Measurements from ENCODE around the gene ROBO1. TPM values are rescaled to one million over a fixed set of nuclear protein-coding genes. Genes with fewer than 3 reads are reported as not detected.

Gene ROBO1
- polyA plus RNA-seq, 1 donor, result 33.9 TPM

DNA sequence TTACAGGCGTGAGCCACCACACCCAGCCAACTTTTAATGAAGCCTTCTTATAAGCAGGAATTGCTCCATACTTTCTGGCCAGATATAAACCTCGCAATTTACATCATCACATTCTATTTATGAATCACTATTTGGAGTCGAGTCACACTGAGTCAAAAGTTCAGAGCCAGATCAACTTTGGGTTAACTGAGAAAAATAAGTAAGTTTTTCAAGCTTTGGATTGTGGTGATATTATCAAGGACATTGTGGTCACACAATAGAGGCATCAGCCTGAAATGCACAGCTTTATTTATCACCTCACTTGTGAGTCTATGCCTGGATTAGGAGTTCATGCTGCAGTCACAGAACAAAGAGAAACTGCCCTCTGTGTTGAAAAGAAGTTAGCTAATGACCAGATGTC is 1163.5 kb downstream of the ROBO1 start:
- DNase-seq, result no peak

DNA sequence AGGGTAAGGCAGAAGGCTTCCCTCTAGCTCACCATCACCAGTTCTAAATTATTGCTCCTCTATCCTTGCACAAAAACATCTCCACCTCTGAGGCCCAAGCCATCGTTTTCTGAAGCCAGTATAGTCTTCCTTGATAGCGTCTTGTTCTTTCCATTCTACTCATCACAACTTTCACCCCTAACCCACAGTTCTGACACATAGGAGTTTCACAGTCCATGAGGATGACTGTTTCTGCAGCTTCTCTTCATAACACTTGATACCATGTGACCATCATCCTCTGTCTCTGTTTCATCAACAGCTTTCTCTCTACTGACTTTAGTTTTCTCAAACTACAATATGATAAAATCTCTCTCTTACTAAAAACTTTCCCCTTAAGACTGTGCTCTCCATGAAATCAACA is 1166.5 kb downstream of the ROBO1 start:
- no peak for DNase-seq

DNA sequence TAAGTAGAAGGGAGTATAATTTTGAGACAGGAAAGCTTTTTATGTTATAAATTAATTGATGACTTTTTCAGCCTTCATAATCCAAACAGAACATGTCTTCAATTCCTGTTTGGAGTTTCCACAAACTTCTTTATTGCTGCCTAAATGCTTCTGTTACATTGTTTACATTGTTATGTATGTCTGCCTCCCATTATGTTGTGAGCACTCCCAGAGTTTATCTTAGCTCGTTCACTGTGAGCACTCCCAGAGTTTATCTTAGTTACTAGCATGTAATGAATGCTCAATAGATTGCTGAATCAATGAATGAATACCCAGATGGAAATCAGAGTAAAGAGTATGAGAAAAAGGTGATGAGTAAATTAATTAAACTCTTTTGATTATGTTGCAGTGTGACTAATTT is 1178.0 kb downstream of the ROBO1 start:
- DNase-seq, result no peak

DNA sequence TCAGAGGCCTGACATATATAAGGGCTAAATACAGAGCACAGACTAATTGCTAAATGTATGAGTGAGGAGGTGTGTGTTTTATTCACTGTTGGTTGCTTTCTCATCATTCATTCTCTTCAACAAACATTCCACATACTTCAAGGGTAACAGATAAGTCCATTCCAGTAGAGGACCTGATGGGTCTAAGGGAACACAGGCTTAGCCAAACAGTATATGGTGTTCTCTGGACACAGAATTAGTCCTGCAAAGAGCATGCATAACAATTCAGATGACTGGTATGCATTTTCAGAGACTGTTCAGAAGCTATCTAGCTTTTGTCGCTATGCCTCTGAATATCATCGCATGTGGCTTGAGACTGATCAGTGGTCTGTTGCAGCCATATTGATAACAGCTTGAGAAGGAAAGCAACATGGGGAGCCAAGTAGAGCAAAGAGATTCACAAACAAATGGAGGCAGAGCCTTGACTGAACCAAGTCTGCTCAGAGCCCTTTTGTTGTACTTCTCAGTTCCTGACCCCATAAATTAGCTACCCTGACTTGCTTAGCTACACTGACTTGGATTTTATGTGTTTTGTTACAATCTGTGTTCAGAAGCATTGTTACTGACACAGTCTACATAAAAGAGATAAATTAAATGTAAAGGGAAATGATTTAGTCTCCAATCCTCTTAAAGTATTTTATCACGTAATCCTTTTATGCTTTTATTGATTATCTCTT is 1178.7 kb downstream of the ROBO1 start:
- DNase-seq, result no peak

DNA sequence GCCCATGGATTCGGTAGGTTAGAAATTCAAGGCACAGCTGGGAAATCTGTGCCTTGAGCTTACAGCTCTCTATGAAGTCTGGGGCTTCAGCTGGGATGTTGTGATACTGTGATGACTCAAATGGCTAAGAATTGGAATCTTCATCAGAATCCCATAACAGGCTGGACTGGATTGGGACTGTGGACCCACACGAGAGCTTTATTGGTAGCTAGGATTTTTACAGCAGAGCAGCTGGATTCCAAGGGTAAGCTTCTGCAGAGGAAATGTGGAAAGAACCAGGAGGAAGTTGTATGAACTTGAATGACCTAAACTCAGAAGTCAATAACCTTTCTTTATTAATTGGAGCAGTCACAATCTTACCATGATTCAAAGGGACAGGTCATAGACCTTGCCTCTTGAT is 1187.1 kb downstream of the ROBO1 start:
- DNase-seq, result no peak

DNA sequence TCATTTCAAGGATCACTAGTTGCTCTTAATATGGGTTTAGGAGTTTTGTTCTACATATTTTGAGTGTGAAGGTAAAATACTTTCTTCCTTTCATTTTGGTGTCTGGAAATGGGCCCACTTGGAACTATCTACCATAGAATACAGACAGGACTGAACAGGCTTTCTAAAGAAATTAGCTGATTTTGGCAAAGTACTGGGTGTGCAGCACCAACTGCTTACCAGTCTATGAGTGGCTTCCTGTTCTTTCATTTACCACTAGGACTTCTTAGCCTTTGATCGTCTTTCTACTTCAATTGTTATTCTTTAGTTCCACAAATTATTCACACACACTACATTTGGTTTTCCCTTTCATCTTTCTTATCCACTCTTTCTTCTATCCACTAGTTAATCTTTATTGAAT is 1196.3 kb downstream of the ROBO1 start:
- no peak for DNase-seq

DNA sequence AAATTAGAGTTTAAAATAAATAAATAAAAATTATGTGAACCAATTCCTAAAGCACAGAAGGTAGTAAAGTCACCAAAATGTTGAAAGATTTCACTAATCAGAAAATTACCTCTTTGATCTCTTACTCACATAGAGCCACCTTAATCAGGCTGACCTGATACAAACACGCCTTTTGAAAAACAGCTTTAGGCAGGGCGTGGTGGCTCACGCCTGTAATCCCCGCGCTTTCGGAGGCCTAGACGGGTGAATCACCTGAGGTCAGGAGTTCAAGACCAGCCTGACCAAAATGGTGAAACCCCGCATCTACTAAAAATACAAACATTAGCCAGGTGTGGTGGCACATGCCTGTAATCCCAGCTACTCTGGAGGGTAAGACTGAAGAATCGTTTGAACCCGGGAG is 1197.3 kb downstream of the ROBO1 start:
- no peak for DNase-seq

DNA sequence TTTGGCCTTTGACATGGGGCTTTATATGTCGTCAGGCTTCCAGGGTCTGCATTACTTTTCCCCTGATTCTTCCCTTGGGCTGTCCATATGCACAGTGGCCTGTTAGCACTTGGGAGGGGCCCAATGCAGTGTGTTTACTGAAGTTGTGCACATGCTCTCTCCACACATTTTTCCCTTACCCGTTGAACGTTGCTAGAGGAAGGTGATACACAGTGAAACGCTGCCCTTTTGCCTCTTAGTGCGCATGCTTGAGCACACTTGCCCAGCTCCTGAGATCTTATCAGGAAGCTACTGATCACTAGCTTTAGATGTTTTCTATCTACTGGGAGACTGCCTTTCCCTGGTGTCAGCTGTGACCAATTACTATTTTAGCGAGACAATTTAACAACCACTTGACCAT is 1198.0 kb downstream of the ROBO1 start:
- no peak for DNase-seq

DNA sequence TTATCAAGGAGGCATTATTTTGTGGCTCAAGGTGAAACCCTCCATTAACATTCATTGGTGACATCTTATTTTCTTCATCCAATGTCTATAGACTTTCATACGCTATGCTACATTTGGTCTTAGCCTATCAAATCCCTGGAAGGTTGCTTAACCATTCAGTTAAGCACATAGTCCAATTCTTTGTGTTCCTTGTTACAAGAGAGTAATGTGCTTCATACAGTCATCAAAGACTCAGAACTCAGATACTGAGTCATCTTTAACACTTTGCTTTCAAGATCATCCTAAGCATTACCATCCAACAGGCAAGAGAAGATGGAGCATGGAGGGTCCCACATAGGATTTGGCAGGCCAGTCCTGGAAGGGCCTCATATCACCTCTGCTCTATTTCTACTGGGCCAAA is 1202.1 kb downstream of the ROBO1 start:
- DNase-seq, result no peak

DNA sequence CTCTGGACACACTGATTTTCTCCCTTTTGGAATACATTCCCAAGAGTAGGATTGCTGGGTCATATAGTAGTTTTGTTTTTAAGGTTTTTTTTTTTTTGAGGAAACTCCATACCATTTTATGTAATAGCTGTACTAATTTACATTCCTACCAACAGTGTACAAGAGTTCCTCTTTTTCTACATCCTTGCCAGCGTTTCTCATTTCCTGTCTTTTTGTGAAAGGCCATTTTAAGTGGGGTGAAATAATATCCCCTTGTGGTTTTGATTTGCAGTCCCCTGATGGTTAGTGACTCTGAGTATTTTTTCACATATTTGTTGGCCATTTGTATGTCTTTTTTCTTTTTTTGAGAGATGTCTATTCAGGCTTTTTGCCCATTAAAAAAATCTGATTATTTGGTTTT is 1205.5 kb downstream of the ROBO1 start:
- DNase-seq, result no peak
